Measurements from ENCODE around the gene TMEM212. TPM values are rescaled to one million over a fixed set of nuclear protein-coding genes. Genes with fewer than 3 reads are reported as not detected.

Gene TMEM212
- total and polyA plus RNA-seq, 2 of the 13 experiments (the other 11 are each of a cell fraction or from before 2014, with no cell fraction given): not detected

DNA sequence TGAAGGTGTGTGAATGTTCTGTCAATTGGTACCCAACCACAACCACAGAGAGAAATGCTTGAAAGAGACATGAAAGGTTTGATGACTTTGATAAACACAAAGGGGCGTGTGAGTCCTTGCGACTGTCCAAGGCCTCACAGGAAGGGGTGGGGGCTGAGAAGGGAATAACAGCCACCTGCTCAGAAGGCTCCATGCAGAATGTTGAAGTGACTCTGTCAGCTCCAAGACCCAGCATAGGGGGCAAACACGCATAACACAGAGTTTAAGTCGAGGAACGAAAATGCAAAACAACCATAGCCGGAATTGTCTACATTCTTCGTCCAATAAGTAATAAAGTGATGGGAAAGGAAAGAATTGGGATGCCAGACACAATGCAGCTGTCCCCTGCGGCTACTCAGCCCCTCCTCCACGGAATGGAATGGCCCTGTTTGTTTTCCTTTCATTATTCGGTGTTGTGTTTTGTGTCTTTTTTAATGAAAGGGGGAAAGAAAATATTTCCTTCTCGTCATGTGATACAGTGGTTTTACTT lies 19.9 kb downstream of the TMEM212 start (continued):
- TF ChIP-seq, protein P1, sequence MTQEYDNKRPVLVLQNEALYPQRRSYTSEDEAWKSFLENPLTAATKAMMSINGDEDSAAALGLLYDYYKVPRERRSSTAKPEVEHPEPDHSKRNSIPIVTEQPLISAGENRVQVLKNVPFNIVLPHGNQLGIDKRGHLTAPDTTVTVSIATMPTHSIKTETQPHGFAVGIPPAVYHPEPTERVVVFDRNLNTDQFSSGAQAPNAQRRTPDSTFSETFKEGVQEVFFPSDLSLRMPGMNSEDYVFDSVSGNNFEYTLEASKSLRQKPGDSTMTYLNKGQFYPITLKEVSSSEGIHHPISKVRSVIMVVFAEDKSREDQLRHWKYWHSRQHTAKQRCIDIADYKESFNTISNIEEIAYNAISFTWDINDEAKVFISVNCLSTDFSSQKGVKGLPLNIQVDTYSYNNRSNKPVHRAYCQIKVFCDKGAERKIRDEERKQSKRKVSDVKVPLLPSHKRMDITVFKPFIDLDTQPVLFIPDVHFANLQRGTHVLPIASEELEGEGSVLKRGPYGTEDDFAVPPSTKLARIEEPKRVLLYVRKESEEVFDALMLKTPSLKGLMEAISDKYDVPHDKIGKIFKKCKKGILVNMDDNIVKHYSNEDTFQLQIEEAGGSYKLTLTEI (CRISPR knock-in tag; conservative IDR thresholded peaks at IDR 0.05): no peak
- TF ChIP-seq ZNF17 (CRISPR knock-in tag; IDR thresholded peaks at IDR 0.05) (no peak), ZNF572 (CRISPR knock-in tag; IDR thresholded peaks at IDR 0.05) (no peak), RXRA (CRISPR knock-in tag; IDR thresholded peaks at IDR 0.05) (no peak), NFATC3 (CRISPR knock-in tag; IDR thresholded peaks at IDR 0.05) (no peak), FOXP1 (IDR thresholded peaks at IDR 0.05) (no peak), FOXP1 (CRISPR knock-in tag; IDR thresholded peaks at IDR 0.05) (peak; percentile 53; the same call in 1 of the 2 replicates), CREB1 (IDR thresholded peaks at IDR 0.05) (no peak), CREB1 (CRISPR knock-in tag; IDR thresholded peaks at IDR 0.05) (no peak), ZBTB1 (CRISPR knock-in tag; IDR thresholded peaks at IDR 0.05; ENCODE audit: borderline replicate concordance) (no peak), ZNF20 (CRISPR knock-in tag; IDR thresholded peaks at IDR 0.05) (no peak), ZNF350 (CRISPR knock-in tag; IDR thresholded peaks at IDR 0.05; ENCODE audit: borderline replicate concordance, low read depth) (no peak), ARNTL (CRISPR knock-in tag; IDR thresholded peaks at IDR 0.05) (no peak), ZNF83 (CRISPR knock-in tag; IDR thresholded peaks at IDR 0.05; ENCODE audit: borderline replicate concordance) (no peak), HDAC1 (CRISPR knock-in tag; IDR thresholded peaks at IDR 0.05) (no peak), SRSF4 (IDR thresholded peaks at IDR 0.05; ENCODE audit: low read depth, low read length, poor library complexity, severe bottlenecking) (no peak), SRF (IDR thresholded peaks at IDR 0.05; ENCODE audit: low read depth, low read length) (no peak)
- TF ChIP-seq, protein P2, sequence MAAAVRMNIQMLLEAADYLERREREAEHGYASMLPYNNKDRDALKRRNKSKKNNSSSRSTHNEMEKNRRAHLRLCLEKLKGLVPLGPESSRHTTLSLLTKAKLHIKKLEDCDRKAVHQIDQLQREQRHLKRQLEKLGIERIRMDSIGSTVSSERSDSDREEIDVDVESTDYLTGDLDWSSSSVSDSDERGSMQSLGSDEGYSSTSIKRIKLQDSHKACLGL (CRISPR knock-in tag; IDR thresholded peaks at IDR 0.05): no peak
- TF ChIP-seq, protein P3, sequence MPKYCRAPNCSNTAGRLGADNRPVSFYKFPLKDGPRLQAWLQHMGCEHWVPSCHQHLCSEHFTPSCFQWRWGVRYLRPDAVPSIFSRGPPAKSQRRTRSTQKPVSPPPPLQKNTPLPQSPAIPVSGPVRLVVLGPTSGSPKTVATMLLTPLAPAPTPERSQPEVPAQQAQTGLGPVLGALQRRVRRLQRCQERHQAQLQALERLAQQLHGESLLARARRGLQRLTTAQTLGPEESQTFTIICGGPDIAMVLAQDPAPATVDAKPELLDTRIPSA (CRISPR knock-in tag; IDR thresholded peaks at IDR 0.05; ENCODE audit: borderline replicate concordance): no peak
- TF ChIP-seq, protein P4, sequence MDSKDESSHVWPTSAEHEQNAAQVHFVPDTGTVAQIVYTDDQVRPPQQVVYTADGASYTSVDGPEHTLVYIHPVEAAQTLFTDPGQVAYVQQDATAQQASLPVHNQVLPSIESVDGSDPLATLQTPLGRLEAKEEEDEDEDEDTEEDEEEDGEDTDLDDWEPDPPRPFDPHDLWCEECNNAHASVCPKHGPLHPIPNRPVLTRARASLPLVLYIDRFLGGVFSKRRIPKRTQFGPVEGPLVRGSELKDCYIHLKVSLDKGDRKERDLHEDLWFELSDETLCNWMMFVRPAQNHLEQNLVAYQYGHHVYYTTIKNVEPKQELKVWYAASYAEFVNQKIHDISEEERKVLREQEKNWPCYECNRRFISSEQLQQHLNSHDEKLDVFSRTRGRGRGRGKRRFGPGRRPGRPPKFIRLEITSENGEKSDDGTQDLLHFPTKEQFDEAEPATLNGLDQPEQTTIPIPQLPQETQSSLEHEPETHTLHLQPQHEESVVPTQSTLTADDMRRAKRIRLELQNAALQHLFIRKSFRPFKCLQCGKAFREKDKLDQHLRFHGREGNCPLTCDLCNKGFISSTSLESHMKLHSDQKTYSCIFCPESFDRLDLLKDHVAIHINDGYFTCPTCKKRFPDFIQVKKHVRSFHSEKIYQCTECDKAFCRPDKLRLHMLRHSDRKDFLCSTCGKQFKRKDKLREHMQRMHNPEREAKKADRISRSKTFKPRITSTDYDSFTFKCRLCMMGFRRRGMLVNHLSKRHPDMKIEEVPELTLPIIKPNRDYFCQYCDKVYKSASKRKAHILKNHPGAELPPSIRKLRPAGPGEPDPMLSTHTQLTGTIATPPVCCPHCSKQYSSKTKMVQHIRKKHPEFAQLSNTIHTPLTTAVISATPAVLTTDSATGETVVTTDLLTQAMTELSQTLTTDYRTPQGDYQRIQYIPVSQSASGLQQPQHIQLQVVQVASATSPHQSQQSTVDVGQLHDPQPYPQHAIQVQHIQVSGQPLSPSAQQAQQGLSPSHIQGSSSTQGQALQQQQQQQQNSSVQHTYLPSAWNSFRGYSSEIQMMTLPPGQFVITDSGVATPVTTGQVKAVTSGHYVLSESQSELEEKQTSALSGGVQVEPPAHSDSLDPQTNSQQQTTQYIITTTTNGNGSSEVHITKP (CRISPR knock-in tag; IDR thresholded peaks at IDR 0.05; ENCODE audit: low read depth): 0 out of 2 replicates have a peak, but pooled peaks have one; percentile 38
- TF ChIP-seq, protein P5, sequence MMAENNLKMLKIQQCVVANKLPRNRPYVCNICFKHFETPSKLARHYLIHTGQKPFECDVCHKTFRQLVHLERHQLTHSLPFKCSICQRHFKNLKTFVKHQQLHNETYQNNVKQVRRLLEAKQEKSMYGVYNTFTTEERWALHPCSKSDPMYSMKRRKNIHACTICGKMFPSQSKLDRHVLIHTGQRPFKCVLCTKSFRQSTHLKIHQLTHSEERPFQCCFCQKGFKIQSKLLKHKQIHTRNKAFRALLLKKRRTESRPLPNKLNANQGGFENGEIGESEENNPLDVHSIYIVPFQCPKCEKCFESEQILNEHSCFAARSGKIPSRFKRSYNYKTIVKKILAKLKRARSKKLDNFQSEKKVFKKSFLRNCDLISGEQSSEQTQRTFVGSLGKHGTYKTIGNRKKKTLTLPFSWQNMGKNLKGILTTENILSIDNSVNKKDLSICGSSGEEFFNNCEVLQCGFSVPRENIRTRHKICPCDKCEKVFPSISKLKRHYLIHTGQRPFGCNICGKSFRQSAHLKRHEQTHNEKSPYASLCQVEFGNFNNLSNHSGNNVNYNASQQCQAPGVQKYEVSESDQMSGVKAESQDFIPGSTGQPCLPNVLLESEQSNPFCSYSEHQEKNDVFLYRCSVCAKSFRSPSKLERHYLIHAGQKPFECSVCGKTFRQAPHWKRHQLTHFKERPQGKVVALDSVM (CRISPR knock-in tag; IDR thresholded peaks at IDR 0.05): no peak
- TF ChIP-seq, protein P6, sequence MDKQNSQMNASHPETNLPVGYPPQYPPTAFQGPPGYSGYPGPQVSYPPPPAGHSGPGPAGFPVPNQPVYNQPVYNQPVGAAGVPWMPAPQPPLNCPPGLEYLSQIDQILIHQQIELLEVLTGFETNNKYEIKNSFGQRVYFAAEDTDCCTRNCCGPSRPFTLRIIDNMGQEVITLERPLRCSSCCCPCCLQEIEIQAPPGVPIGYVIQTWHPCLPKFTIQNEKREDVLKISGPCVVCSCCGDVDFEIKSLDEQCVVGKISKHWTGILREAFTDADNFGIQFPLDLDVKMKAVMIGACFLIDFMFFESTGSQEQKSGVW (CRISPR knock-in tag; IDR thresholded peaks at IDR 0.05; ENCODE audit: borderline replicate concordance): no peak

Data from HepG2 (cell line).